HL-60/S4 (cell line): ENCODE data around the gene LUZP1.

ENCODE experiments used
- in situ Hi-C: fragments of 300-500 bp; cut with MboI; formaldehyde crosslinking; loops from 2 replicates; pipeline ENCODE4 v1.14.3; 2022; ENCODE audit warnings: low sequenced_read_pairs

The LUZP1 gene

DNA sequence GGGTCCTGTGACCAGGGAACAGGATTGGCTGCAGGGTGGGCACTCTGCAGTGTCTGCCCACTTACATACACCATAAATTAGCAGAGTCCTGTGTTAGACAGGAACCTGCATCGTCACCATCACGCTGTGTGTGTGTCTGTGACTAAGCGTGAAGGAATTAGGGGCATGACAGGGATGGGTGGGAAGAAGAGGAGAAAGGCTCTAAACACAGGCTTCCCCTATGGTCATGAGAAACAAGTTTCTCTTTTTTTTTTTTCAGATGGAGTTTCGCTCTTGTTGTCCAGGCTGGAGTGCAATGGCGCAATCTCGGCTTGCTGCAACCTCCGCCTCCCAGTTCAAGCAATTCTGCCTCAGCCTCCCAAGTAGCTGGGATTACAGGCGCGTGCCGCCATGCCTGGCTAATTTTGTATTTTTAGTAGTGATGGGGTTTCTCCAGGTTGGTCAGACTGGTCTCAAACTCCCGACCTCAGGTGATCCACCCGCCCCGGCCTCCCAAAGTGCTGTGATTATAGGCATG is 20.3 kb upstream of the LUZP1 start:
- in situ Hi-C loops, result loop anchor here (10.0 kb wide), 1 partner anchor 214 kb away; the partner anchor contains the start of gene LACTBL1

- in situ Hi-C loops, result loop anchor here (10.0 kb wide), 1 partner anchor 214 kb away; the partner anchor contains the start of gene LACTBL1
Measured at GRCh38 chr1:23188434-23188884, 19.8 kb upstream of the LUZP1 start.

DNA sequence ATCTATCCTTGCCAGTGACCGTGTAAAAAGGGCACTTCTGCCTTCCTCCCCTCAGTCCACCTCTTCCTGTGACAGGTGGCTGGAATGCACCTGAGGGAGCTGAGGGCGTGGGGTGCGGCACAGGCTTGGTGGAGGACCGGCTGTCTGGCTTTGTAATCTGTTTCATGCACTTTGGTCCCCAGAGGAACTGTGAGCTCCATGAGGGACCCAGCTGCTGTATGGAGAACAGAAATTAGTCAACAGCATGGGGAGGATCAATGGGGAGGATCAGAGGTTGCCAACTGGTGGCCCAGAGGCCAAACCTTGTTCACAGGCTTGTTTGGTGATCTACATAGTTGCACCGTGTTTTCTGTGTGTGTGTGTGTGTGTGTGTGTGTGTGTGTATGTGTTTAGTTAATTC is 19.0 kb upstream of the LUZP1 start:
- in situ Hi-C loops, result loop anchor here (10.0 kb wide), 1 partner anchor 213 kb away; the partner anchor contains the start of gene LACTBL1

- in situ Hi-C loops, result loop anchor here (10.0 kb wide), 1 partner anchor 211 kb away; the partner anchor contains the start of gene LACTBL1
Measured at GRCh38 chr1:23185381-23185780, 16.7 kb upstream of the LUZP1 start.

- in situ Hi-C loops, result loop anchor here (5.0 to 10.0 kb wide), 2 partner anchors 87 to 210 kb away; partner anchors contain the start of gene LACTBL1
Measured at GRCh38 chr1:23184212-23184934, 15.7 kb upstream of the LUZP1 start.

DNA sequence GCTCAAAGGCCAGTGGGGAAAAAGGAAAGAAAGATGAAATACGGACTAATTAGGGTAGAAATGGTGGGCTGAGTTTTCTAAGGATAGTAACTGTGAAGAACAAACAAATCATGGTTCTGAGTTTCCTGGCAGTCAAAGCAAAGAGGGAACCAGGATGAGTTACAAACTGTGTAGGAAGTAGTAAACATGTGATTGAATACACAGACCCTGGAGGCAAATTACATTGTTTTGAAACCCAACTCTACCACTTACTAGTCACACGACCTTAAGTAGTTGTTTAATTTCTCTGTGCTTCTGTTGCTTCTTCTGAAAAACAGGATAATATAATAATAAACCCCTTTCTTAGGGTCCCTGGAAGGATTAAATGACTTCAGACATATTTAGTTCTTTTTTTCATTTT is 11.2 kb upstream of the LUZP1 start:
- in situ Hi-C loops, result loop anchor here (5.0 to 10.0 kb wide), 2 partner anchors 83 to 205 kb away; partner anchors contain the start of gene LACTBL1

- in situ Hi-C loops, result no loop called here
Measured at GRCh38 chr1:23178950-23179349, 10.3 kb upstream of the LUZP1 start.

- in situ Hi-C loops, result no loop called here
Measured at GRCh38 chr1:23178414-23178813, 9.8 kb upstream of the LUZP1 start.

- in situ Hi-C loops, result no loop called here
Measured at GRCh38 chr1:23177438-23178380, 9.1 kb upstream of the LUZP1 start.

DNA sequence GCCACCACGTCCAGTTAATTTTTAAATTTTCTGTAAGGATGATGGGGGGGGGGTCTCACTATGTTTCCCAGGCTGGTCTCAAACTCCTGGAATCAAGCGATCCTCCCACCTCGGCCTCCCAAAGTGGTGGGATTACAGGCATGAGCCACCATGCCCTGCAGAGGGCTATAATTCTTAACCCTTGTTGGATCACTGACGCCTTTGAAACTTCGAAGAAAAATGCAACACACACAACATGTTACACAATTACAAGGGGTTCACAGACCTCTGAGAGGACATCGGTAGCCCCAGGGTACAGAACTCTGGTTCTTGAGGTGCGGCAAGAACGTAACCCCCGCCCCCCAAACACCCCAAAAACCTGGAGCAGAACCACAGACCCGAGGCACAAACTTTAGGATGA is 8.4 kb upstream of the LUZP1 start:
- in situ Hi-C loops, result no loop called here

- in situ Hi-C loops, result no loop called here
Measured at GRCh38 chr1:23174426-23175110, 5.9 kb upstream of the LUZP1 start.

DNA sequence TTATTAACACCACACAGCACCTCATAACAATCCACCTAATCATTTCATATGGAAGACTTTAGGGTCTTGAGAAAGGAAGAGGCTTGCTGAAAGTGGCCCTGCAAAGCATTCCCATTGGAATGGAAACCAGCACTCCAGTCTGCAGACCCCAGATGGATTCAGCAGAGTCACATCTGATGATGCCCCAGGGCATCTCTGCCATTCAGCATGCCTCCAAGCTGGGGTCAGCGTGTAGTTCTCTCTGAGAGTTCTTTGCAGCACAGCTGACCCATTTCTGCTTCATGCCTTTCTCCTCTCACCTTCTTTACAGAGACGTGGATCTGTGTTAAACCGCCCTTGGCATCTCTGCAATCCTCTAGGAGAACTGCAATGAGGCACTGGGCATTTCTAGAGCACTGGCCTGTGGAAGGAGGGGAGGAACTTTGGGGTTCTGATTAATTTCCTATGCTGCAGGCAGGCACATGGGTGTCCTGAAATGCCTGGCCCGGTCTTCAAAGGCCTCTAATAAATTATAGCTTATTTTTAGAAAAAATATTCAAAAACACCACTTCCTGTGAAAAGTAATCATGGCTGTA is 2.6 kb upstream of the LUZP1 start:
- in situ Hi-C loops, result no loop called here

DNA sequence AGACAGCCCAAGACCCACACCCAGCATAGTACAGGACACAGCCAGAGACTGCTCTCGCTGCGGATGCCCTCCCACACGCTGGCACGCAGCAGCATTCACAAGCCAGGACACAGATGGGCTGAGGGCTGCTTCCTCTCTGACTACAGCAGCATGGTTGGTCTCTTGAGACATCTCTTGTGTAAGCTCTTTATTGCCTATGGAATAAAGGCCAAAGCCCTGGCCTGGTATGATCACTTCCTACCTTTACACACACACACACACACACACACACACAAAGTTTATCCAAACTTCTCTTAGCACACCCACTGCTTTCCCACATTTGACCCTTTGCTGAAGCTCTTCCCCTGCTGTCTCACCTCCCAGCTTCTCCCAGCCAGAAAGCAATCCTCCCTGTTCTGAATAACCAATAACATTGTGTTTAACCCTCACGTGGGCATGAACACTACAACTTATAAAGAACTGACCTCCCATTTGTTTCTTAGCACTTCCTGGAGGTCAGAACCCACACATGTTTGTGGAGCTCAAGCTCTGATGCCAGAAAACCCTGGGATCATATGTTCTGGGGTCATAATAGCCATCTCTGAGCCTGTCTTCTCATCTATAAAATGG is 1.2 kb upstream of the LUZP1 start:
- in situ Hi-C loops, result no loop called here

DNA sequence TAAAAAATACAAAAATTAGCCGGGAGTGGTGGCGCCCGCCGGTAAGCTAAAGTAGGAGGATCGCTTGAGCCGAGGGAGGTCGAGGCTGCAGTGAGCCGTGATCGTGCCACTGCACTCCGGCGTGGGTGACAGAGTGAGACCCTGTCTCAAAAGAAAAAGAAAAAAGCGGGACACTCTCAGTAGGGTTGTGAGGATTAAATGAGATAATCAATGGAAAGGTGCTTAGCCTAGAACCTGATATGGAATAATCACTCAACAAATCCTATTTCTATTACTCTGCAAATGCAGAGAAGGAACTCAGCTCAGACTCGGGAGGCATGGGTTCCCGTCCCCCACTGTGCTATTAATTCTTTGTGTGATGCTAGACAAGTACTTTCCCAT is 529 bp upstream of the LUZP1 start:
- in situ Hi-C loops, result no loop called here

- in situ Hi-C loops, result no loop called here
Measured at GRCh38 chr1:23168079-23168444, 594 bp downstream of the LUZP1 start.

GRCh38 chr1:23167353-23168078 is 1.1 kb downstream of the LUZP1 start:
- in situ Hi-C loops, result no loop called here

DNA sequence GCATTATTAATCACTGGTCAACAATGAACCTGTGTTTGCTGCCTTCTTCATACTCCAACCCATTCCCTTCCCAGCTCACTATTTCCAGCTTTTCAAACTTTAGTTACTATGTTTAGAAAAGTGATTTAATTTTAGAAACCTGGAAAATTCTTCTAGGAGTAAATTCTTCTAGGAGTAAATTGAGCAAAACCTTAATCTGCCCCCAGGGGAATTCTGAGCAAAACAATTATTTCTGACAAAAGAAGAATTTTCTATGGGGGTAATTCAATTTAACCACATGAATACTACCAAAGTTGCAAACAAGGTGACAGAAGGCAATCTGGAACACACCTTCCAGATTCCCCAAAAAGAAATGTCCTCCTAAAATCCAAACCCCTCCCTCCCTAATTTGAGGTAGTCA is 1.8 kb downstream of the LUZP1 start:
- in situ Hi-C loops, result no loop called here

DNA sequence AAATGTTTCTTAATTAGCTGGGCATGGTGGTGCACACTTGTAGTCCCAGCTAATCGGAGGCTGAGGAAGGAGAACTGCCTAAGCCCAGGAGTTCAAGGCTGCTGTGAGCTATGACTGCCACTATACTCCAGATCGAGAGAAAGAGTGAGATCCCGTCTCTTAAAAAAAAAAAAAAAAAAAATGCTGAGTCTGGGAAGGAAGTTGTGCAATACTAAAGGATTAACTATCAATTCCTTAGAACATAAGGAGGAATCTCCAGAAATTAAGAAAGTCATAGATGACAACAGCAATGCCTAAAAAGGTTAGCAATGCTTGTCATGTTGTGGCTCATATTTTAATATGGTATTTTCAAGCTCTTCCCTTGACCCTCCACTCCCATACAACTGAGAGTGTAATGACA is 5.3 kb downstream of the LUZP1 start:
- in situ Hi-C loops, result no loop called here
